A673 (cell line): ENCODE results near the gene YTHDF1.

Experiments
- CTCF ChIP-seq: fragments of 300-800, 200-600 bp; sonication (generic); conservative IDR thresholded peaks from 2 replicates; pipeline ENCODE4 v1.5.1; 2017; ENCODE audit warnings: low read depth, mild to moderate bottlenecking, antibody characterized with exemption, low read length, moderate library complexity, mixed read lengths
- EZH2 ChIP-seq: fragments of 200-600 bp; sonication (generic); IDR thresholded peaks from 2 replicates; pipeline ENCODE4 v1.6.1; 2017; ENCODE audit warnings: borderline replicate concordance, low read depth, mild to moderate bottlenecking, mixed read lengths, antibody characterized with exemption, low read length; ENCODE audit not compliant: poor library complexity, severe bottlenecking

GRCh38 chr20:63147532-63147931 is 68.4 kb downstream of the YTHDF1 start:
- TF ChIP-seq CTCF (no peak), EZH2 (no peak)
